ENCODE data around the gene SGCD. TPM values are rescaled to one million over a fixed set of nuclear protein-coding genes. Genes with fewer than 3 reads are reported as not detected.

Gene SGCD
- total RNA-seq, 1 donor from 2014 or later: 7.5 TPM

DNA sequence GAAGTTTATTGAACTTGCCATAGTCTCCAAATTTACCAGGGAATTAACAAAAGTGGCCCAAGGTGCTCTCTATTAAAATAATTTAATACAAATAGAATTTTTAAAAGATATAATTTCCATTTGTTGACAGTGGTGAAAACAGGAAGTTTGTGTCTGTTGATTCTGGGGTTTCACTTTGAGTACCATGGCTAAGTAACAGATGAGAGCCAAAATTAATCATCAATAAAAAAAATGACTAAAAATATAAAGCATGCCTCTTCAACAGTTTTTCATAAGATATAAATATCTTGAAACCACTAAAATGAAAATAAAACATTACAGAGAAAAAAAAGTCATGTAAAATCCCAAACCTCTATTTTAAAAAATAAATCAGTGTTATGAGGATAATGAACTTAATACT lies 49.8 kb downstream of the SGCD start:
- Histone ChIP-seq H3K4me1 (no peaks in the 10 kb centered on the region), H3K4me3 (no peak overlapping the region), H3K36me3 (no peaks in the 10 kb centered on the region), H3K27me3 (no peaks in the 10 kb centered on the region), H3K27ac (no peak overlapping the region), H3K9me3 (no peaks in the 10 kb centered on the region)
- ATAC-seq: no peak
- no peak for TF ChIP-seq CTCF (IDR thresholded peaks at IDR 0.05)
- intact Hi-C loops (cut with DNase I): no loop called here
- no peak for DNase-seq

DNA sequence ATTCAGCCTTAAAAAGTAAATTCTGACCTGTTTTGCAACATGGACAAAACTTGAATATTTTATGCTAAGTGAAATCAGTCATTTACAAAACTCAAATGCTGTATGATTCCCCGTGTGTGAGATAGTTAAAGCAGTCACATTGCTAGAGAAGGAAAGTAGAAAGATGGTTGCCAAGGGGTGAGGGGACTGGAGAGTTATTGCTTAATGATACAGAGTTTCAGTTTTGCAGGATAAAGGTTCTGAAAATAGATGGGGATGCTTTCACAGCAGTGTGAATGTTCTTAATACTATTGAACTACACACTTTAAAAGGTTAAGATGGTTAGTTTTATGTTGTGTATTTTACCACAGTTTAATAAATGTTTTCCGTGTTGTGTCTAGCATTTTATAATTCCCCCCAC lies 51.2 kb downstream of the SGCD start:
- intact Hi-C loops (cut with DNase I): no loop called here
- no peak for ATAC-seq
- Histone ChIP-seq H3K4me1 (no peaks in the 10 kb centered on the region), H3K27me3 (no peaks in the 10 kb centered on the region), H3K4me3 (no peak overlapping the region), H3K27ac (no peak overlapping the region), H3K9me3 (no peaks in the 10 kb centered on the region), H3K36me3 (no peaks in the 10 kb centered on the region)
- no peak for DNase-seq
- TF ChIP-seq CTCF (IDR thresholded peaks at IDR 0.05): no peak

GRCh38 chr5:156379206-156379605 lies 52.2 kb downstream of the SGCD start:
- no peak for TF ChIP-seq CTCF (IDR thresholded peaks at IDR 0.05)
- Histone ChIP-seq H3K4me3 (no peak overlapping the region), H3K9me3 (no peaks in the 10 kb centered on the region), H3K27ac (no peak overlapping the region), H3K27me3 (no peaks in the 10 kb centered on the region), H3K4me1 (no peaks in the 10 kb centered on the region), H3K36me3 (no peaks in the 10 kb centered on the region)
- ATAC-seq (no peak), DNase-seq (no peak)
- intact Hi-C loops (cut with DNase I): no loop called here

DNA sequence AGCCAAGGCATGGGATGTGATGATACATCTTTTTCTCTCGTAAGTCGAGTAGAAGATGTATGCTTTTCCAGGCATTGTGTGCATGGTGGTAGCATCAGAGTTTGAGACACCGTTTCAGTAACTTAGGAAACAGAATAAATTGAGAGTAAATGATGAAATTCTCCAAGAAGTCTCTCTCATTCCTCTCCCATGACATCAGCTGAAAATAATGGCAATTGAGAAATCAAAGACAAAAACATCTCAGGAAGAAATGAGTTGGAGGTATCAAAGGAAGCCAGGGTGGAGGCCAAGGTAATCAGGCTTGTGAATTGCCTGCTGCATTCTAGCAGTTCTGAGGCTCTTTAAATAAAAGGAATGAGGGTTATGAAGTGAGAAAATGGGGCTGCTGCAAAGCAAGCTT lies 53.9 kb downstream of the SGCD start:
- TF ChIP-seq CTCF (IDR thresholded peaks at IDR 0.05): no peak
- Histone ChIP-seq H3K4me3 (no peak overlapping the region), H3K4me1 (no peaks in the 10 kb centered on the region), H3K27ac (no peak overlapping the region), H3K9me3 (no peaks in the 10 kb centered on the region), H3K27me3 (no peaks in the 10 kb centered on the region), H3K36me3 (no peaks in the 10 kb centered on the region)
- intact Hi-C loops (cut with DNase I): no loop called here
- no peak for ATAC-seq
- no peak for DNase-seq

DNA sequence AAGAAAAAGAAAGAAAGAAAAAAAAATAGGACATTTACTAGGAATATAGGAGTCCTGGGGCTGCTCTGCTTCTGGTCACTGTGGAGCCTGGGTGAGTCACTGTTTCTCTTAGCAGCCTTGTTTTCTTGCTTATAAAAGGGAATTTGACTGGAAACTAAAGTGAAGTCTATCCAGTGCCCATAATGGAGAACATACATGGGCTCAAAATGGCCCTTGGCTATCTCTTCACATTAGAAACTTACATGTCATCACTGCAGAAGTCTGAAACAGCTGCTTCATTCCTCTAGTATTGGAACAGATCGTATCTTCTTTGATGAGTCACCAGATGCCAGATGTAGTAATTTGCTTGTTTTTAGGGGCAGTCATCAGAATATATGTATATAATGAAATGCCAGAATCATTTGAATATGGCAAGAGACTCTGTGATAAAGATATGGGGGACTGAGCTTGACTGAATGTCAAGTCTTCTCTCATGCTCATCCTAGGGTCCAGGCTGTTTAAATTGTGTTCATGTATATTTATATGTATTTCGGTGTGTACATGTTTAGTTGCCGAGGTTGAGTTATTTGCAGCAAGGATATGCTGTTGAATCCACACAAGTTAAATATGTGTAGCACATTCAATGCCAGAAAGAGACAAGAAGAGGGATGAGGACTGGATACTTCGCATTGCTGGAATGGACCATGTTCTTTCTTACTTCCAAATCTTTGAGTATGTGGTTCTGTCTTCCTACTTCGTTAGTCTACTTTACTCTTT lies 56.7 kb downstream of the SGCD start:
- Histone ChIP-seq H3K9me3 (no peaks in the 10 kb centered on the region), H3K27me3 (no peaks in the 10 kb centered on the region), H3K27ac (no peak overlapping the region), H3K4me1 (no peaks in the 10 kb centered on the region), H3K36me3 (no peaks in the 10 kb centered on the region), H3K4me3 (no peak overlapping the region)
- intact Hi-C loops (cut with DNase I): no loop called here
- no peak for DNase-seq
- no peak for TF ChIP-seq CTCF (IDR thresholded peaks at IDR 0.05)
- no peak for ATAC-seq

GRCh38 chr5:156385416-156385815 lies 58.5 kb downstream of the SGCD start:
- intact Hi-C loops (cut with DNase I): no loop called here
- Histone ChIP-seq H3K27me3 (no peaks in the 10 kb centered on the region), H3K4me3 (no peak overlapping the region), H3K9me3 (no peaks in the 10 kb centered on the region), H3K27ac (no peak overlapping the region), H3K36me3 (no peaks in the 10 kb centered on the region), H3K4me1 (no peaks in the 10 kb centered on the region)
- DNase-seq (no peak), ATAC-seq (no peak)
- TF ChIP-seq CTCF (IDR thresholded peaks at IDR 0.05): no peak

All from upper lobe of right lung (tissue), 1 donor.